ENCODE results near the gene CADPS2.

DNA sequence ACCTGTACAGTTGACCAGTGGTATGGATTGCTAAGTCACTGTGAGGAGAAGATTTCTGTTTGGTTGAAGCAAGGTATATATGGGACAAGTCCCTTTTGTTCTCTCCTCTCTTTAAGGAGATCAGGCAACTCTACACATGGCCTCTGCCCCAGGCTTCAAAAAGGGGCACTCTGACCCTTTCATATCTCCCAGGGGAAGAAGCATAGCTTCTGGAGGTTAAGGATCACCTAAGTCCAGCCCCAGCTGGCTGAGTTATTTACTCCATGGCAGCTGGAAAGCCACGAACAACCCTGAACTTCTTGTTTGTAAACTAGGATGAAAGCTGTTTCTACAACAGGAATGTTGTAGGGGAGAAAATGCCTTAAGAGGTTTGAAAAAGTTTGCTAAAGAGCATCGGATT, 452.5 kb downstream of the CADPS2 start:
- no peak for TF ChIP-seq CTCF (conservative IDR thresholded peaks at IDR 0.05; ENCODE audit: low read length)
- no peak for TF ChIP-seq EZH2phosphoT487 (IDR thresholded peaks at IDR 0.05; ENCODE audit: borderline replicate concordance)

All from Loucy (cell line).